ENCODE results near the gene COX8C. TPM values are rescaled to one million over a fixed set of nuclear protein-coding genes. Genes with fewer than 3 reads are reported as not detected.

The COX8C gene
- total and polyA plus RNA-seq, 2 experiments from 2014 or later: 0.73 TPM; not detected in 1

GRCh38 chr14:93396456-93396855 lies 49.5 kb downstream of the COX8C start:
- Mint-ChIP-seq H3K4me3 (no peak overlapping the region), H3K27me3 (ENCODE audit: insufficient read depth, low read depth, poor library complexity) (no peaks in the 10 kb centered on the region), H3K27ac (no peak overlapping the region), H3K4me1 (peaks cover 4% of the 10 kb centered on the region; the same call in 1 of the 3 replicates), H3K36me3 (ENCODE audit: low read depth) (peaks cover 6% of the 10 kb centered on the region; the same call in 1 of the 3 replicates), H3K9me3 (no peaks in the 10 kb centered on the region; the same call in 1 of the 3 replicates)
- no peak for DNase-seq (ENCODE audit: low spot score)
- H3K27me3 ChIP-seq (ENCODE audit: insufficient read depth): no peaks in the 10 kb centered on the region
- no peak for TF ChIP-seq EZH2 (IDR thresholded peaks at IDR 0.05; ENCODE audit: low read depth, unreplicated experiment)
- no peak for TF ChIP-seq JUNB (IDR thresholded peaks at IDR 0.05; ENCODE audit: unreplicated experiment)
- no peak for TF ChIP-seq ETS1 (IDR thresholded peaks at IDR 0.05)
- TF ChIP-seq CREB1 (CRISPR knock-in tag; IDR thresholded peaks at IDR 0.05; ENCODE audit: low read depth): no peak
- TF ChIP-seq POLR2AphosphoS5 (IDR thresholded peaks at IDR 0.05; ENCODE audit: low read depth): no peak
- TF ChIP-seq NANOG (IDR thresholded peaks at IDR 0.05; ENCODE audit: borderline replicate concordance): no peak
- TF ChIP-seq ZNF114 (CRISPR knock-in tag; IDR thresholded peaks at IDR 0.05): no peak
- TF ChIP-seq CTCF (conservative IDR thresholded peaks at IDR 0.05; ENCODE audit: low read depth in 2 of 2): no peak
- no peak for TF ChIP-seq REST (IDR thresholded peaks at IDR 0.05; ENCODE audit: unreplicated experiment)
- TF ChIP-seq ZNF462 (CRISPR knock-in tag; IDR thresholded peaks at IDR 0.05): no peak
- TF ChIP-seq STAT1 (IDR thresholded peaks at IDR 0.05; ENCODE audit: unreplicated experiment): no peak
- no peak for TF ChIP-seq ZNF331 (CRISPR knock-in tag; IDR thresholded peaks at IDR 0.05; ENCODE audit: low read depth)
- TF ChIP-seq EZH2phosphoT487 (IDR thresholded peaks at IDR 0.05; ENCODE audit: unreplicated experiment): no peak
- no peaks in the 10 kb centered on the region for H3K36me3 ChIP-seq (ENCODE audit: insufficient read depth)
- no peak overlapping the region for H3K4me2 ChIP-seq
- H3F3A ChIP-seq (replicated peaks; ENCODE audit: low read depth): no peaks in the 10 kb centered on the region
- no peaks in the 10 kb centered on the region for H3K79me2 ChIP-seq (replicated peaks; ENCODE audit: insufficient read depth)
- H3K9me2 ChIP-seq (ENCODE audit: insufficient read depth): 0 out of 2 replicates have a peak, but pooled peaks cover under 1% of the 10 kb centered on the region
- no peak overlapping the region for H2AFZ ChIP-seq
- no peaks in the 10 kb centered on the region for H3K4me1 ChIP-seq (ENCODE audit: insufficient read depth)
- no peak overlapping the region for H3K27ac ChIP-seq (ENCODE audit: low read depth)
- no peaks in the 10 kb centered on the region for H4K20me1 ChIP-seq (replicated peaks; ENCODE audit: insufficient read depth)
- no peak for ATAC-seq
- H3K4me3 ChIP-seq: no peak overlapping the region

Measured in GM23338 (cell line).